Fibroblast of mammary gland (primary cell): ENCODE data around the gene NOL4L.

Experiments used
- DNase-seq: peaks from one replicate; pipeline ENCODE4 v3.0.0-alpha.2; 2010; ENCODE audit warnings: low read depth
- H3K4me3 ChIP-seq: 2 replicates; pipeline ENCODE4 v1.5.1; 2011; ENCODE audit warnings: low read depth, mild to moderate bottlenecking, low read length, moderate library complexity; ENCODE audit not compliant: control insufficient read depth
- CTCF ChIP-seq: conservative IDR thresholded peaks from 2 replicates; pipeline ENCODE4 v1.5.1; 2011; ENCODE audit warnings: low read depth, low read length, inconsistent platforms; ENCODE audit not compliant: control insufficient read depth, insufficient read depth

NOL4L gene

GRCh38 chr20:32572271-32572968, 12.7 kb downstream of the NOL4L start:
- TF ChIP-seq CTCF = no peak
- no peak for DNase-seq
- H3K4me3 ChIP-seq = no peak overlapping the region

- no peak for DNase-seq
Measured at GRCh38 chr20:32571566-32571965, 13.6 kb downstream of the NOL4L start.

GRCh38 chr20:32570401-32571190, 14.5 kb downstream of the NOL4L start:
- no peak overlapping the region for H3K4me3 ChIP-seq
- DNase-seq = no peak
- no peak for TF ChIP-seq CTCF

More at GRCh38 chr20:32571566-32571965, 13.6 kb downstream of the NOL4L start:
- no peak overlapping the region for H3K4me3 ChIP-seq
- no peak for TF ChIP-seq CTCF

- no peak for TF ChIP-seq CTCF
- no peak overlapping the region for H3K4me3 ChIP-seq
- no peak for DNase-seq
Measured at GRCh38 chr20:32569380-32570305, 15.5 kb downstream of the NOL4L start.

GRCh38 chr20:32569018-32569379, 16.1 kb downstream of the NOL4L start:
- no peak for TF ChIP-seq CTCF
- no peak for DNase-seq
- no peak overlapping the region for H3K4me3 ChIP-seq

- TF ChIP-seq CTCF = no peak
- no peak for DNase-seq
- H3K4me3 ChIP-seq = no peak overlapping the region
Measured at GRCh38 chr20:32567384-32568178, 17.6 kb downstream of the NOL4L start.
